ENCODE results near the gene TMF1.
A peak's percentile ranks its signal among the peaks of the same experiment; 100 is the strongest.

TMF1 gene

DNA sequence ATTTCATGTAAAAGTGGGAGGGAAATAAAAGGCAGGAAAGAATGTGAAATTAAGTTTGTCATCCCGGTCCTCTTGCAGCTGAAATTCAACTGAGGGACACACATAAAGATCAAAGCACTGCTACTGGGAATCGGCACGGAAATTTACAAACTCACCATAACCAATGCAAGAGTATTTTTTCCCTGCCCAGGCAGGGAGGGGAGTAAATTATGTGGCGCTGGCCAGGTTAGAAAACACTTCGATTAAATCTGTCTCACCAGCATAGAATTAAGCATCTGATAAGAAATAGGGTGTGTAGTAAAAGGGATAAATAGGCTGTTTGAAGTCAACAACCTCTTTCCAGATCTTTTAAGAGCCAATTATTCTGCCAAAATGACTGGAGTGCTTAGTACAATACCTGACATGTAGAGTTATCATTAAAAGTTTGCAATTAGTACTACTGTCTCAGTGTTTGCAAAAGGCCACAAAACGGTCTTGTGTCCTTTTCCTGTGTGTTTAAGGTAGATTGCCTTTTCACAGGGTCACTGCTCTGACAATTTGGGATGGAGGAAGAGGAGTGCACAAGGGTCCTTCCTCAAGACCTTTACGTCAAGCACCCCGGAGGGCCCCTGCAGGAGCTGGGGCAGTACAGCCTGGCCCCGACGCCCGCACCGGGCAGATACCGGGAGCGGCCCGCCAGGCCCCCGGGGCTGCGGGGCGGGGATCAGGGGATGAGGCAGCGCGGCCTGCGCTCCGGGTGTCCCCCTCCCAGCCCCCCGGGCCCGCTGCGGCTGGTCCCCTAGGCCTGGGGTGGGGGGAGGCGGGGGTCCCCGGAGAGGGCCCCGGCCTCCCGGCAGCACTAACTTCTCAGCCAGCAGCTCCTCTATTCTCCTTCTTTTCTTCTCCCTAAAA lies 27.4 kb upstream of the TMF1 start:
- peak; percentile 26 for DNase-seq

DNA sequence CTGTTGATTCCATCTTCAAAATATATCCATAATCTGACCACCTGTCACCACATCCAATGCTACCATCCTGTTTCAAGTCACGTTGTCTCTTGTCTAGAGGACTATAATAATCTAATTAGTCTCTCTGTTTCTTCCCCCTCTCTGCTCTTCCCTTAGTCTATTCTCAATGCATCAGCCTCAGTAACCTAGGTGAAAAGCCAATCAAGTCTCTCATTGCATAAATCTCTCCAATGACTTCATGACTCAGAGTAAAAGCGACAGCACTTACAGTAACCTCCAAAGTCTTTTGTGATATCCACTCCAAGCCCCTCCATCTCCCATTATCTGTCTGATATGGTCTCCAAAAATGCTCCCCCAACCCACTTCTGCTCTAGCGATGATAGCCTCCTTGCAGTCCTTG lies 20.8 kb upstream of the TMF1 start:
- no peak for DNase-seq

GRCh38 chr3:69066121-69066520 lies 14.0 kb upstream of the TMF1 start:
- DNase-seq = no peak

GRCh38 chr3:69065318-69065964 lies 13.3 kb upstream of the TMF1 start:
- no peak for DNase-seq

GRCh38 chr3:69063636-69064035 lies 11.5 kb upstream of the TMF1 start:
- DNase-seq = no peak

DNA sequence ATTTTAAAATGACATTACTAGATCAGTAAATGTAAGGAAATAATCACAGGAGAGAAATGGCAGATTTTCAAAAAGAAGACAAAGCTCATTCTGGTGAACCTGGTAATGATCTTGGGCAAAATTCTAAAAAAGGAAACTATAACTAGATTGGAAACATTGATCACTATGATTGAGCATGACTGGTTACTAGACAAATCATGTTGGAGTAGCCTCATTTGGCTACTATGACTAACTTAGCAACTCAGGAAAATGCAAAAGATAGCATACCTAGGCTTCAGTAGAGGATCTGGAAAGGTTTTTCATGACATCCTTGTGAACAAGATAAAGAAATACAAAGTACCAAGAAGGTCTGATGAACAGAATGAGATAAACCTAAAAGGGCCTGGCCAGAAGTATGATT lies 7.6 kb upstream of the TMF1 start:
- no peak for DNase-seq

DNA sequence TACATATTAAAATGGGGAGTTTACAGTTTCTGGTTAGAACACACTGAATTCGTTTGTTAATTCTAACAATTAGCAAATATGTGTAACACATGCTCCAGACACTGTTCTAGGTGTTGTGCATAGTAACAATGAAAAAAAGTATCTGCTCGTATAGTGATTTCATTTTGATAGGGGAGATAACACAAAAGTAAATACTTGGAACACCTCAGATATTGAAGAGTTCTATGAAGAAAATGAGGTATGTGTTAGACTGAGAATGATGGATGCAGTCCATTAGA lies 6.8 kb upstream of the TMF1 start:
- DNase-seq = no peak

- DNase-seq = peak; percentile 28
Observed at GRCh38 chr3:69058180-69058946, 6.2 kb upstream of the TMF1 start.

DNA sequence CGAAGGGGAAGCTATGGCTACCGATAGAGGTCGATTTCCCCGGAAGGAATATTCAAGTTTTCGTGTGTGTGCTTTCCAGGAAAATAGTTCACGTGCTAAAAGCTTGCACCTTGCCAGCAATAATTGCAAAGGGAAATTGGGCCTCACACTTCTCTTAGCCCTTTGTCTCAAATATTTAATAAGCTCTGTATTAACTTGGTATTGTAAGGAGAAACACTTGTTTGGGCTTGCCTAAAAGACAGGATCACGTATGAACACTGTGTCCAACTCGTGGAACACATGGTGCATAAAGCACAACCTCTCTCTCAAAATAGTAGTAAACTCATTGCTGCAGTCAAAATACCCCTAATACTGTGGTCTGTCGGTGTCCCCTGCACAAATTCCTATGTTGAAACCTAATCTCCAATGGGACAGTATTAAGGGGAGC lies 352 bp upstream of the TMF1 start:
- no peak for DNase-seq

DNA sequence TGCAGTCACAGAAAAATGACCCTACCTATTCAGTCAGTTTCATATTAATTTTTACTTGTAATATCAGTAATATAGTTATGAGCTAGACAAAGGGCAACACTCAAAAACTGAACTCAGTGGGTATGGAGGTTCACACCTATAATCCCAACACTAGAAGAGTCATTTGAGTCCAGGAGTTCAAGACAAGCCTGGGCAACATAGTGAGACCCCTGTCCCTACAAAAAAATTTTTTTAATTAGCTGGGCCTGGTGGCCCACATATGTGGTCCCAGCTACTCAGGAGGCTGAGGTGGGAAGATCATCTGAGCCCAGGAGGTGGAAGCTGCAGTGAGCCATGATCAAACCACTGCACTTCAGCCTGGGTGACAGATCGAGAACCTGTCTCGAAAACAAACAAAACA lies 3.1 kb downstream of the TMF1 start:
- no peak for DNase-seq

- no peak for DNase-seq
Observed at GRCh38 chr3:69044608-69045007, 7.5 kb downstream of the TMF1 start.

GRCh38 chr3:69033470-69033869 lies 18.7 kb downstream of the TMF1 start:
- DNase-seq = no peak

DNA sequence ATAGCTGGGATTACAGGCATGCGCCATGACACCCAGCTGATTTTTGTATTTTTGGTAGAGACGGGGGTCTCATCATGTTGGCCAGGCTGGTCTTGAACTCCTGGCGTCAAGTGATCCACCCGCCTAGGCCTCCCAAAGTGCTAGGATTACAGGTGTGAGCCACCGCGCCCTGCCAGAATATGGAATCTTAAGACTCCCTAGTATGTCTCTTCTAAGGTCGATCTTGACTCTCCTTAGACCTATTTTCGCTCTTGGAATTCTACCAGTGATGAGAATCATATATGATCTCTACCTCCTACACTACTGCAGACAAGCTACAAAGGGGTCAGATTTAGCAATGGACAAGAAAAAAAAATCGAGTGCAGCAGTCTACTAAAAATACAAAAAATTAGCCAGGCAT lies 19.4 kb downstream of the TMF1 start:
- no peak for DNase-seq

DNA sequence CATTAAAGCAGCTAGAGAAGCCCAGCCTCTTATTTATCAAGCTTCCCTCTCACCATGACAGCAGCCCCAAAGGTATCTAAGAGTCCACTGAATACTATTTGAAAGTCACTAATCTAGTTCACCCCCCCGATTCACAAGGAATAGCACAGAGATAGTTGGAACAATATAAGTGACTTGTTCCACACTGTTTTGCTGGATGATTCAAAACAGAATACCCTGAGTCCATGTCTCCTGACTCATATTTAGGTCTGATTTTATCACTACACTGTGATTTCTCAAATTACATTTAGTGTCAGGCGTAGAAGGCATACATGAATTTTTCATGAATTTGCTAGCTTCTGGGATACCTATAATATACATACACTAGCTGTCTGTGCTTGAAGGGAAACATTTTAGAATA lies 20.0 kb downstream of the TMF1 start:
- DNase-seq = no peak

DNA sequence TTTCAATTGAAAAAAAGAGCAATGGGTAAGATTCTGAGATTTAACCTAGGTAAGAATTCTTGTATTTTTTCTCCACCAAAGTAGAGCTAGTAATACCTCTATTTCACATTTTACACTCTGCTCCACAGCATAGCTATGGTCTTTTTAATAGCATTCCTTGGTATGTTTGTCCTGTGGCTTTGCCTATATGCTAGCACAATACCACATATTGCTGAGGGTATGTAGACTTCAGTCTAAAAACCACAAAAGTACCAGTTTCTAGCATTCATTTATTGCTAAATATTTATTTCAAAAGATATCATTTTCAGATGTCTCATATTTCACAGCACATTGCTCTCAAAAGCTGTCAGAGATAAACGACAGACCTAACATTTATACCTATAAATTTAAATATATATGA lies 20.5 kb downstream of the TMF1 start:
- no peak for DNase-seq

GRCh38 chr3:69020857-69021256 lies 31.3 kb downstream of the TMF1 start:
- no peak for DNase-seq

- peak; percentile 11 for DNase-seq
Observed at GRCh38 chr3:69020424-69020823, 31.7 kb downstream of the TMF1 start.

GRCh38 chr3:69016901-69017300 lies 35.2 kb downstream of the TMF1 start:
- DNase-seq = no peak

DNA sequence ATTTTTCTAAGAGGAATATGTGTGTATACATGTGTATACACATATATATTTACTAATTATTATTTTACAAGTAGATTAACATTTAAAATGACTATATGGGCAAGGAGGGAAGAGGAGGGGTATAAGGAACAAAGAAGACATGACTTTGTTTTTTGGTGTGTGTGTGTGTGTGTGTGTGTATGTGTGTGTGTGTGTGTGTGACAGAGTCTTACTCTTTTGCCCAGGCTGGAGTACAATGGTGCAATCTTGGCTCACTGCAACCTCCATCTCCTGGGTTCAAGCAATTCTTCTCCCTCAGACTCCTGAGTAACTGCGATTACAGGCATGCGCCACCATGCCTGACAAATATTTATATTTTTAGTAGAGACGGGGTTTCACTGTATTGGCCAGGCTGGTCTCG lies 36.0 kb downstream of the TMF1 start:
- DNase-seq = no peak

GRCh38 chr3:69014022-69014580 lies 38.0 kb downstream of the TMF1 start:
- DNase-seq = peak; percentile 49

- DNase-seq = peak; percentile 86
Observed at GRCh38 chr3:69013253-69014021, 38.7 kb downstream of the TMF1 start, which contains the start of gene EOGT. Gene EOGT (minus strand): TSS chr3:69013684. CDS start chr3:69009846, 3,838 bp downstream.

GRCh38 chr3:69012800-69013252 lies 39.3 kb downstream of the TMF1 start:
- peak; percentile 56 for DNase-seq

All from OCI-M1 (cell line).